GM12892 (cell line): ENCODE measurements around the gene SH3TC2.

Experiments used
- POLR2A ChIP-seq: IDR thresholded peaks from 2 replicates; pipeline ENCODE4 v1.6.1; 2011; ENCODE audit warnings: low read depth, low read length, control low read depth
- POLR2AphosphoS5 ChIP-seq: IDR thresholded peaks from 2 replicates; pipeline ENCODE4 v1.6.1; 2011; ENCODE audit warnings: low read depth, low read length, control low read depth
- TAF1 ChIP-seq: IDR thresholded peaks from 2 replicates; pipeline ENCODE4 v1.6.1; 2011; ENCODE audit warnings: low read depth, mild to moderate bottlenecking, control low read depth, low read length, borderline replicate concordance

GRCh38 chr5:148984345-148984744 lies 78.5 kb downstream of the SH3TC2 start:
- TF ChIP-seq POLR2A, result no peak
- no peak for TF ChIP-seq POLR2AphosphoS5
- TF ChIP-seq TAF1, result no peak
